Nephron progenitor cell (in vitro differentiated cells): ENCODE results near the gene TEX2.

ENCODE experiments used
- DNase-seq: peaks from one replicate; pipeline ENCODE4 v3.0.0; 2021
- H3K27ac Mint-ChIP-seq: 2 replicates; pipeline ENCODE4 v1.8.0; 2021; ENCODE audit warnings: mild to moderate bottlenecking, moderate library complexity, mixed read lengths
- H3K27me3 Mint-ChIP-seq: 2 replicates; pipeline ENCODE4 v1.8.0; 2021; ENCODE audit warnings: mild to moderate bottlenecking, low read depth, mixed read lengths; ENCODE audit not compliant: poor library complexity
- H3K36me3 Mint-ChIP-seq: 2 replicates; pipeline ENCODE4 v1.8.0; 2021; ENCODE audit warnings: low read depth, mixed read lengths
- H3K4me1 Mint-ChIP-seq: 2 replicates; pipeline ENCODE4 v1.8.0; 2021; ENCODE audit warnings: mixed read lengths
- H3K4me3 Mint-ChIP-seq: 2 replicates; pipeline ENCODE4 v1.8.0; 2021; ENCODE audit warnings: mild to moderate bottlenecking, moderate library complexity, mixed read lengths
- H3K9me3 Mint-ChIP-seq: 2 replicates; pipeline ENCODE4 v1.8.0; 2021; ENCODE audit warnings: mild to moderate bottlenecking, moderate library complexity, mixed read lengths
- CTCF ChIP-seq: fragments of 200-600 bp; sonication (generic); IDR thresholded peaks from 2 replicates; pipeline ENCODE4 v1.5.0; 2021; ENCODE audit warnings: antibody characterized with exemption

Gene TEX2

GRCh38 chr17:64256913-64257807, 5.9 kb downstream of the TEX2 start:
- no peak overlapping the region for H3K4me3 Mint-ChIP-seq
- peaks cover 41% of the 10 kb centered on the region for H3K4me1 Mint-ChIP-seq
- H3K9me3 Mint-ChIP-seq, result no peaks in the 10 kb centered on the region
- TF ChIP-seq CTCF, result no peak
- no peak for DNase-seq
- no peaks in the 10 kb centered on the region for H3K36me3 Mint-ChIP-seq
- peaks cover 23% of the 10 kb centered on the region for H3K27me3 Mint-ChIP-seq
- H3K27ac Mint-ChIP-seq, result no peak overlapping the region

GRCh38 chr17:64255764-64256163, 7.3 kb downstream of the TEX2 start:
- H3K9me3 Mint-ChIP-seq, result no peaks in the 10 kb centered on the region
- no peak for DNase-seq
- no peak overlapping the region for H3K27ac Mint-ChIP-seq
- no peak overlapping the region for H3K4me3 Mint-ChIP-seq
- no peaks in the 10 kb centered on the region for H3K36me3 Mint-ChIP-seq
- no peak for TF ChIP-seq CTCF
- peaks cover 13% of the 10 kb centered on the region for H3K27me3 Mint-ChIP-seq
- peaks cover 34% of the 10 kb centered on the region for H3K4me1 Mint-ChIP-seq

- Mint-ChIP-seq H3K4me1 (peaks cover 28% of the 10 kb centered on the region), H3K4me3 (no peak overlapping the region), H3K27me3 (peaks cover 3% of the 10 kb centered on the region), H3K9me3 (no peaks in the 10 kb centered on the region), H3K36me3 (no peaks in the 10 kb centered on the region), H3K27ac (no peak overlapping the region)
- DNase-seq, result no peak
- TF ChIP-seq CTCF, result no peak
Observed at GRCh38 chr17:64254755-64255154, 8.3 kb downstream of the TEX2 start.

- Mint-ChIP-seq H3K36me3 (no peaks in the 10 kb centered on the region), H3K27me3 (peaks cover 2% of the 10 kb centered on the region), H3K4me1 (peaks cover 21% of the 10 kb centered on the region), H3K27ac (peak overlapping the region; percentile 48), H3K9me3 (no peaks in the 10 kb centered on the region), H3K4me3 (no peak overlapping the region)
- TF ChIP-seq CTCF, result no peak
- DNase-seq, result no peak
Observed at GRCh38 chr17:64253470-64253869, 9.6 kb downstream of the TEX2 start.

- no peak for DNase-seq
- no peak overlapping the region for H3K4me3 Mint-ChIP-seq
- H3K27ac Mint-ChIP-seq, result no peak overlapping the region
- no peak for TF ChIP-seq CTCF
- peaks cover 21% of the 10 kb centered on the region for H3K4me1 Mint-ChIP-seq
- no peaks in the 10 kb centered on the region for H3K9me3 Mint-ChIP-seq
- no peaks in the 10 kb centered on the region for H3K36me3 Mint-ChIP-seq
- peaks cover 2% of the 10 kb centered on the region for H3K27me3 Mint-ChIP-seq
Observed at GRCh38 chr17:64252831-64253230, 10.2 kb downstream of the TEX2 start.

DNA sequence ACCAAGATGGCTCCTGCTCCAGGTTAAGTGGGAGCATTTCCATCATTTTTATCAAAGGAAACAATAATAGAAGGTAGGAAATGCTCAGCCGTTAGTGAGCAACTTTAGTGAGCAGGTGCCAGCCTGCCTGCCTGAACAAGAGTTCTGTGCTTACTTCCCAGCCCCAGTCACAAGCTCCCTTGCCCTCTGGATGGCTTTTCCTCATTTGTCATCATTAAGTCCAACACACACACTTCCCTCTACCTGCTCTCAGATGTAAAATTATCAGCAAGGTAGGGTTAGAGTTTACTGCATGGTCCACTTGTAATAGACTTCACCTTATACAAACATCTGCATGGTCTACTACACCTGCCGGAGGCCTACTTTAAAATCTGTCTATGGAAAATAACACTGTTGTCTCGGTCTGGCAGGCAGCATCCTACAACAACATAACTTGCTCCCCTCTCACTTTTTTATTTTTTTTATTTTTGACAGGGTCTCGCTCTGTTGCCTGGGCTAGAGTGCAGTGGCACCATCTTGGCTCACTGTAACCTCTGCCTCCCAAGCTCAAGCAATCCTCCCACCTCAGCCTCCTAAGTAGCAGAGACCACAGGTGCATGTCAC, 12.7 kb downstream of the TEX2 start:
- no peak overlapping the region for H3K27ac Mint-ChIP-seq
- H3K4me3 Mint-ChIP-seq, result no peak overlapping the region
- no peak for TF ChIP-seq CTCF
- DNase-seq, result no peak
- H3K27me3 Mint-ChIP-seq, result peaks cover 5% of the 10 kb centered on the region
- H3K36me3 Mint-ChIP-seq, result no peaks in the 10 kb centered on the region
- no peaks in the 10 kb centered on the region for H3K9me3 Mint-ChIP-seq
- H3K4me1 Mint-ChIP-seq, result peaks cover 16% of the 10 kb centered on the region
